T47D (cell line): ENCODE measurements around the gene SHMT1.

Experiments
- DNase-seq, 2 experiments: peaks; one replicate each; pipeline versions ENCODE4 v3.0.0 to v3.0.0-alpha.2; 2011 to 2012; ENCODE audit warnings: low read depth in 1 of 2, low spot score in 1 of 2
- JUND ChIP-seq: IDR thresholded peaks from 2 replicates; pipeline ENCODE4 v1.6.1; 2012; ENCODE audit warnings: low read depth
- in situ Hi-C: cut with HindIII; loops from 2 replicates; pipeline ENCODE4 v1.10.0; 2016; ENCODE audit warnings: low sequenced_read_pairs, low pct_unique_long_range_greater_than_20kb

Gene SHMT1

GRCh38 chr17:18327093-18327492 lies 36.3 kb downstream of the SHMT1 start:
- in situ Hi-C loops, result no loop called here
- DNase-seq, result no peak
- TF ChIP-seq JUND, result no peak

- in situ Hi-C loops, result no loop called here
- TF ChIP-seq JUND, result no peak
- no peak for DNase-seq
These were observed 36.8 kb downstream of the SHMT1 start for GRCh38 chr17:18326572-18326971.

GRCh38 chr17:18326039-18326438 lies 37.3 kb downstream of the SHMT1 start:
- DNase-seq, result no peak
- in situ Hi-C loops, result no loop called here
- no peak for TF ChIP-seq JUND

- in situ Hi-C loops, result no loop called here
- no peak for DNase-seq
These were observed 39.0 kb downstream of the SHMT1 start for GRCh38 chr17:18324140-18325050.

GRCh38 chr17:18323507-18324139 lies 39.7 kb downstream of the SHMT1 start:
- DNase-seq, result no peak
- TF ChIP-seq JUND, result no peak
- in situ Hi-C loops, result no loop called here

More at GRCh38 chr17:18324140-18325050, 39.0 kb downstream of the SHMT1 start:
- no peak for TF ChIP-seq JUND

- TF ChIP-seq JUND, result no peak
- in situ Hi-C loops, result no loop called here
- peak in 1 of 2 experiments; percentile 49 for DNase-seq
These were observed 40.3 kb downstream of the SHMT1 start for GRCh38 chr17:18323007-18323406.

- no peak for DNase-seq
- no peak for TF ChIP-seq JUND
- in situ Hi-C loops, result no loop called here
These were observed 40.8 kb downstream of the SHMT1 start for GRCh38 chr17:18322522-18322921.

- TF ChIP-seq JUND, result no peak
- in situ Hi-C loops, result no loop called here
- peak in 1 of 2 experiments; percentile 63 for DNase-seq
These were observed 42.0 kb downstream of the SHMT1 start for GRCh38 chr17:18321309-18321708.

GRCh38 chr17:18320301-18320700 lies 43.0 kb downstream of the SHMT1 start:
- no peak for DNase-seq
- in situ Hi-C loops, result no loop called here

GRCh38 chr17:18319604-18320256 lies 43.6 kb downstream of the SHMT1 start:
- no peak for TF ChIP-seq JUND
- peak in 1 of 2 experiments; percentile 68 for DNase-seq
- in situ Hi-C loops, result no loop called here

More at GRCh38 chr17:18320301-18320700, 43.0 kb downstream of the SHMT1 start:
- TF ChIP-seq JUND, result no peak

- in situ Hi-C loops, result no loop called here
- TF ChIP-seq JUND, result no peak
- DNase-seq, result no peak
These were observed 44.4 kb downstream of the SHMT1 start for GRCh38 chr17:18318771-18319450.

GRCh38 chr17:18318117-18318516 lies 45.2 kb downstream of the SHMT1 start:
- no peak for TF ChIP-seq JUND
- no peak for DNase-seq
- in situ Hi-C loops, result no loop called here
